Measurements from ENCODE around the gene RMDN3. TPM values are rescaled to one million over a fixed set of nuclear protein-coding genes. Genes with fewer than 3 reads are reported as not detected.

The RMDN3 gene
- total RNA-seq, 3 donors from 2014 or later = 62.1 to 63.7 (median 62.9) TPM

Other genes with a start within 250 kb of the RMDN3 start
- 10 to 100 TPM; 29.9 to 33.9 (median 31.0) TPM for gene CCDC32, start 190.2 kb downstream of the RMDN3 start, total RNA-seq
- gene RPUSD2, start 186.0 kb downstream of the RMDN3 start, total RNA-seq = 10 to 100 TPM; 33.3 to 41.1 (median 37.0) TPM
- 1 to 10 TPM; 2.9 to 4.1 (median 3.6) TPM for gene KNL1, start 161.0 kb downstream of the RMDN3 start, total RNA-seq
- 10 to 100 TPM; 28.2 to 39.7 (median 31.0) TPM for gene RAD51, start 60.1 kb downstream of the RMDN3 start, total RNA-seq
- gene GCHFR, start 8.8 kb upstream of the RMDN3 start, total RNA-seq = 10 to 100 TPM; 18.5 to 25.6 (median 25.3) TPM
- under 1 TPM; 0.24 to 0.53 (median 0.25) TPM for gene C15orf62, start 14.7 kb upstream of the RMDN3 start, total RNA-seq
- 10 to 100 TPM; 19.5 to 23.5 (median 20.3) TPM for gene ZFYVE19, start 51.8 kb upstream of the RMDN3 start, total RNA-seq
- gene DNAJC17, start 52.2 kb upstream of the RMDN3 start, total RNA-seq = 10 to 100 TPM; 49.1 to 62.1 (median 49.9) TPM
- gene PPP1R14D, start 73.5 kb upstream of the RMDN3 start, total RNA-seq = not detected
- gene SPINT1, start 88.8 kb upstream of the RMDN3 start, total RNA-seq = 10 to 100 TPM; 10.8 to 13.5 (median 12.2) TPM
- under 1 TPM; 0.35 to 0.53 (median 0.49) TPM for gene RHOV, start 119.0 kb upstream of the RMDN3 start, total RNA-seq
- gene VPS18, start 139.2 kb upstream of the RMDN3 start, total RNA-seq = 10 to 100 TPM; 15.9 to 16.7 (median 16.4) TPM
- under 1 TPM; 0.05 to 0.38 (median 0.37) TPM for gene DLL4, start 174.1 kb upstream of the RMDN3 start, total RNA-seq
- 10 to 100 TPM; 12.0 to 31.3 (median 20.8) TPM for gene CHAC1, start 198.2 kb upstream of the RMDN3 start, total RNA-seq